ENCODE results near the gene TACC2.
"Not testable (repeated sequence)": the region's sequence is repeated elsewhere in the genome, so short reads cannot be mapped to it uniquely, and the experiment has no call there.

TACC2 gene

GRCh38 chr10:122199689-122200088, 210.7 kb downstream of the TACC2 start:
- DNase-seq = no peak

GRCh38 chr10:122201401-122201800, 212.4 kb downstream of the TACC2 start:
- no peak for DNase-seq

GRCh38 chr10:122203180-122203579, 214.2 kb downstream of the TACC2 start:
- not testable (repeated sequence) for DNase-seq

GRCh38 chr10:122204691-122205489, 215.9 kb downstream of the TACC2 start:
- no peak for DNase-seq

DNA sequence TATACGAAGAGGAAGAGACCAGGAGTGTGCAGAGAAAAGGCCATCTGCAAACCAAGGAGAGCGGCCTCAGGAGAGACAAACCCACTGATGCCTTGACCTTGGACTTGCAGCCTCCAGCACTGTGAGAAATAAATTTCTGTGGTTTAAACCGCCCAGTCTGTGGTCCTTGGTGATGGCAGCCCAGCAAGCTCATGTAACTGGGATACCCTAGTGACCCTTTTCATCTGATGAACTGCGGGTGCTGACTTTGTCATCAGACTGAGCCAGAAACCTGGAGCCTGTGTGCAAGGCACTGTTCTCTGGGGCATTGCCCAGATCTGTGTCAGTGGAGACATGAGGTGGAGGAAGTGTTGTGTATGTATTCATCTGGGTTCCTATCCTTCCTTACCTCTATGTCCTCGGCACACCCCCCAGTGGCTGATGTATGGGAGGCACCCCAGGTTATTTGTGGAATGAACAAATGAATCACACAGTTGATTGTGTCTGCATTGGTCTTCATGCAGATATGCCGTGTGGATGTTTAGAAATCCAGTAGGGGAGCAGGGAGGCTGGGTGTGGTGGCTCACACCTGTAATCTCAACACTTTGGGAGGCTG, 217.6 kb downstream of the TACC2 start:
- DNase-seq = no peak

DNA sequence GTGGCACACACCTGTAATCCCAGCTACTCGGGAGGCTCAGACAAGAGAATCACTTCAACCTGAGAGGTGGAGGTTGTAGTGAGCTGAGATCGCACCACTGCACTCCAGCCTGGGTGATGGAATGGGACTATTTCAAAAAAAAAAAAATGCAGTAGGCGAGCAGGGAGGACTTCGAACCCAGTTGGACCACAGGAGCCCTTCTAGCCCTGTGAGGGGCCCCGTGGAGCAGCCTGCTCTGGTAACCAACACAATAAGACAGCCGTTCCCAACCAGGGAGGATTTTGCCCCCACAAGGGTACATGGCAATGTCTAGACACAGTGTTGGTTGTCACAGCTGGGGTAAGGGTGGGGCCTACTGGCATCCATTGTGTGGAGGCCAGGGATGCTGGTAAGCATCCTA, 218.2 kb downstream of the TACC2 start:
- no peak for DNase-seq

DNA sequence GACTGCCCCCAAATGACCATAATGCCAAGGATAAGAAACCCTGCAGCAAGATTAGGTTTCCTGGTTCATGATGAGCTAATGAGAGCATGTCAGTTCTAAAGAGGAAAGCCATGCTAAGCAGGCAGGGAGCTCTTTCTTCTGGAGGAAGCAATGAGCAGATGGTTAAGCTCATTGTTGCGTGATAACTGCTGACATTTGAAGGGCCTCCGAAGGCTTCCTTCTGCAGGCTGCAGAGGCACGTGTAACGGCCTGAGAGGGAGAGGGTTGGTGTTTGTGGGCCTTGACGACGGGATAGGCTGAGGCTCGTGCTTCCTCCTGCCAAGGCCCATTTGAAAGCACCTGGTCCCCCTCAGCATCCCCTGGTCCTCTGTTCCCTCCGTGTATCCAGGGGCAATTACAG, 218.6 kb downstream of the TACC2 start:
- no peak for DNase-seq

- no peak for DNase-seq
Measured at GRCh38 chr10:122208571-122209430, 219.8 kb downstream of the TACC2 start.

DNA sequence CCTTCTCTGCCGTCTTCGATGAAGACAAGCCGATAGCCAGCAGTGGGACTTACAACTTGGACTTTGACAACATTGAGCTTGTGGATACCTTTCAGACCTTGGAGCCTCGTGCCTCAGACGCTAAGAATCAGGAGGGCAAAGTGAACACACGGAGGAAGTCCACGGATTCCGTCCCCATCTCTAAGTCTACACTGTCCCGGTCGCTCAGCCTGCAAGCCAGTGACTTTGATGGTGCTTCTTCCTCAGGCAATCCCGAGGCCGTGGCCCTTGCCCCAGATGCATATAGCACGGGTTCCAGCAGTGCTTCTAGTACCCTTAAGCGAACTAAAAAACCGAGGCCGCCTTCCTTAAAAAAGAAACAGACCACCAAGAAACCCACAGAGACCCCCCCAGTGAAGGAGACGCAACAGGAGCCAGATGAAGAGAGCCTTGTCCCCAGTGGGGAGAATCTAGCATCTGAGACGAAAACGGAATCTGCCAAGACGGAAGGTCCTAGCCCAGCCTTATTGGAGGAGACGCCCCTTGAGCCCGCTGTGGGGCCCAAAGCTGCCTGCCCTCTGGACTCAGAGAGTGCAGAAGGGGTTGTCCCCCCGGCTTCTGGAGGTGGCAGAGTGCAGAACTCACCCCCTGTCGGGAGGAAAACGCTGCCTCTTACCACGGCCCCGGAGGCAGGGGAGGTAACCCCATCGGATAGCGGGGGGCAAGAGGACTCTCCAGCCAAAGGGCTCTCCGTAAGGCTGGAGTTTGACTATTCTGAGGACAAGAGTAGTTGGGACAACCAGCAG, 221.7 kb downstream of the TACC2 start:
- DNase-seq = no peak

DNA sequence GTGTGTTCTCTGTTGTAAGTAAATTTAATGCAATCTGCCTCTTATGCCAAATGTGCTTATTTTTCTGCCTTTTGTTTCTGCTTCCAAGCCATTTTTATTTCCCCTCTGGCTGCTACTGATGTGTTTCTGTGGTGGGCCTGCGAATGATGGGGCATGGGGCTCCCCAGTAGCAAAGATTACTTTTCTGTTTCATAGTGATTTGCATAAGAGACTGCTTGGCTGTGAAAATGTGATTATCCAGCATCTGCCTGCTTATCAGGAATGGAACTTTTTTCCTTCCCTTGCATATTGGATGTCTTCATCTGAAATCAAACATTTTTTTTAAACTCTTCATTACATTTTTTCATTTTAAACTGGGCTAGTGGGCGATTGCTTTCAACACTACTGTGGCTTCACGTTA, 224.4 kb downstream of the TACC2 start:
- DNase-seq = no peak

- DNase-seq = no peak
Measured at GRCh38 chr10:122213766-122214165, 224.8 kb downstream of the TACC2 start.

- DNase-seq = no peak
Measured at GRCh38 chr10:122216047-122216446, 227.1 kb downstream of the TACC2 start.

- no peak for DNase-seq
Measured at GRCh38 chr10:122219340-122219739, 230.4 kb downstream of the TACC2 start.

DNA sequence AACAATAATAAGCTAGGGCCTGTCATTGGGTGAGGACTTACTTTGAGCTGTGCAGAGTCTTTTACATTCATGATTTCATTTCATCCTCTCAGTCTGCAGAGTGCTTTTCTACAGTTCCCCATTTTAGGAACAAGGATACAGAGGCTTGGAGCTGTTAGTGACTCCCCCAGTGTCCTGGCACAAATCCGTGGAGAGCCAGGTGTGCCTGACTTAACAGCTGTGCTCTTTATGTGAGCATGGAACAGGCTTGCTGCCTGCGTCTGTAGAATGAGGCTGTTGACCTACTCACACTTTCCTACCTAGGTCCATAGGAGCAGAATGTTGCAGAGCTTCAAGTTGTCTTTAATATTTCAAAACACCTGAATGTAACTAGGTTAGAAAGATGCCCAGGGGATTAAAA, 231.8 kb downstream of the TACC2 start:
- DNase-seq = no peak

GRCh38 chr10:122221958-122222357, 233.0 kb downstream of the TACC2 start:
- DNase-seq = no peak

- DNase-seq = no peak
Measured at GRCh38 chr10:122222638-122223037, 233.7 kb downstream of the TACC2 start.

DNA sequence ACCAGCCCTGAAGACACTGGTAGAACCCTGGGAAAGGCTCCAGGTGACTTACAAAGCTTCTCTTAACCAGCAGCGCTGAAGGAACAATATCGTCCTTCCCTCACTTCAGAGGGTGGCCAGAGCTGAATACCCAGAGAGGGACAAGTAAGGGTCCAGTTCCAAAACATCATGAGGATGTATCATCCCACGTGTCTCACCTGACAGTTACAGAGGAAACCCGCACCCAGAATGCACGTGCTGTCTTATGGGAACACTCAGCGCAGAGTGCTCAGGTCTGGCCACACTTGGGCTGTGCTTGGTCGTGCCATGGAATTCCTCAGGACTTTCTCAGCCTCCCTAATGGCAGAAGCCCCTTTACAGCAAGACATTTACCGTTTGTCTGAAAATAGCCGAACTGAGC, 235.2 kb downstream of the TACC2 start:
- DNase-seq = no peak

DNA sequence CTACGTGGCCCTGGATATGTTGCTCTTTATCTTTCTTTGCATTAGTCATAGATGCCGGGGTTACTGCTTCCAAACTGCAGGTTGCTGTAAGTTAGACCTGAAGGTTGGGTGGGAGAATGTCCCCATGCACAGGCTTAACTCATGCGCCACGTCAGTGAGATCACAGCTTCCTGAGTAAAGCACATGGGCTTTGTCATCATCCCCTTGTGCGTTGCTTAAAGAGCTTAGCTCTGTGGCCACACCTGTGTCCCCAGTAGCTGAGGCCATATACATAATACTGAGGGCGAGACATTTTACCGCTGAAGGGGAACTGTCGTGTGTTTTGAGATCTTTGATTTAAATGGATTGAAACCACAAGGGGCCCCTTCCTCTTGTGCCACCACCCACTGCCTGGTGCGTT, 236.4 kb downstream of the TACC2 start:
- DNase-seq = no peak

DNA sequence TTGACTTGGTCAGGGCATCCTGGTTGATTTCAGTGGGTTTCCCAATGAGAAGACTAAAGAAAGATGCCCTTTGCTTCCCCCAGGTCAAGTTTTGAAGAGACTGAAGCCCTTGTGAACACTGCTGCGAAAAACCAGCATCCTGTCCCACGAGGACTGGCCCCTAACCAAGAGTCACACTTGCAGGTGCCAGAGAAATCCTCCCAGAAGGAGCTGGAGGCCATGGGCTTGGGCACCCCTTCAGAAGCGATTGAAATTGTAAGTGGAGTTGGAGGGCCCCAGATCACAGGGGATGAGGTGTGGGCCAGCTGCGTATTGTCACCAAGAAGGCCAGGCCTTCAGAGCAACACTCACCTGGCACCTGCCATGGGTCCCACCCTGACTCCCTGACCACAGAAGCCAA, 238.8 kb downstream of the TACC2 start:
- DNase-seq = no peak

DNA sequence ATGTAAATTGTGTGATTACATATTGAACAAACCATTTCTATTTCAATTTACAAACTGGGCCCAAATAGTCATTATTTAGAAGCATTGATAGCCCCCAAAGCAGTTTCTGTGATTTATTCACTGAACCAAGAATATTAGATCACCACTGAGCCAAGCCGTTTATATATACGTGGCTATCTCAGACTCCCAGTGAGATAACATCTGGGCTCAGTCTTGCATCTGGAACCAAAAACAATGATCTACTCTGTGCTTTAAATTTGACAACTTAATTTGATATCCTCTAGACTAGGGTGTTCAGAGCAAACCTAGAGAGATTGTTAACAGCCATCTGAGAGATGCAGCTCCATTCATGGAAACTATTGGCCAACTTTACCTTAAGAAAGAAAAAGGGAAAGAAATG, 240.7 kb downstream of the TACC2 start:
- no peak for DNase-seq

DNA sequence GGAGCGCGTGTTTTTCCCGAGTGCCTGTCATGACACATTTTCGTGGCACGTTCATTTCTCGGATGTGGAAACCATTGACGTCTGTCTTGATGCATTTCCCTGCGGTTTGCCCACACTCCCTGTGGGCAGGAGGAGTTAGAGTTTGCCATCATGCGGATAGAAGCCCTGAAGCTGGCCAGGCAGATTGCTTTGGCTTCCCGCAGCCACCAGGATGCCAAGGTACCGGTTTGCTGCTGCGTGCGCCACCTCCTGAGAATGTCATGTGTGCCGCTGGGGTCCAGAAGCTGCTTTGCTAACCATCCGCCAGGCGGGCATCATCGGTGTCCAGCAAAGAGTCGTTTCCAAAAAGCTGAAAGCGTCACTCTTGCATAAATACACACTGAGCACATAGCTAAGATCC, 241.3 kb downstream of the TACC2 start:
- DNase-seq = no peak

- no peak for DNase-seq
Measured at GRCh38 chr10:122232769-122233168, 243.8 kb downstream of the TACC2 start.

DNA sequence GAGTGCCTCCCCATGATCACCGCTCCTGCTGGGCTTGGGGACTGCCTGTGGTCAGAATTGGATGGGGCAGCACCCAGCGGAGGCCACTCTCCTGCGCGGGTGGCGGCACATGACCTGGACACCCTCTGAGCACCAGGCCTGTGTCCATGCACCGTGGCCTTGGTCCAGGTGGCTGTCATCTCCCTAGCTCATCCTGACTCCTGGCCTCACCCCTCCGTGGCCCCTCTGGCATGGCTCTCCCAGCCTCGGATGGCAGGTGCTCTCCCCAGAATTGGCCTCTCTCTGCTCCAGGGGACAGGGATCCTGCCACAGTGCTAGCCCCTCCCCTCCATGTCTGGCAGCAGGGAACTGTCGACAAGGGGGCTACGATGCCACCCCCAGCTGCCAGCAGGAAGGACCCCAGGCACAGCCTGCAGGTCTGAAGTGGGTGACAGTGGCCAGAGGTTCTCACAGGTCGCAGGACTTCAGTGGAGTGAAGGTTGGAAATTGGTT, 244.9 kb downstream of the TACC2 start:
- no peak for DNase-seq

All from cortex of kidney (tissue), 1 donor.